HepG2 (cell line): ENCODE measurements around the gene CLASRP. TPM values are rescaled to one million over a fixed set of nuclear protein-coding genes. Genes with fewer than 3 reads are reported as not detected.

Experiments
- ARID4A ChIP-seq: sonication (generic); formaldehyde crosslinking; IDR thresholded peaks from 2 replicates; pipeline ENCODE4 v1.5.0; 2020; ENCODE audit warnings: mild to moderate bottlenecking, missing genetic modification reagents, borderline replicate concordance
- FOSL2 ChIP-seq: sonication (generic); formaldehyde crosslinking; IDR thresholded peaks from 2 replicates; pipeline ENCODE4 v1.4.0; 2020; ENCODE audit warnings: missing genetic modification reagents
- KAT2B ChIP-seq: fragments of 150-350 bp; IDR thresholded peaks from 2 replicates; pipeline ENCODE4 v1.6.1; 2014; ENCODE audit warnings: low read depth, low read length, borderline replicate concordance
- MIXL1 ChIP-seq: IDR thresholded peaks from 2 replicates; pipeline ENCODE4 v1.6.1; 2016
- MLLT10 ChIP-seq: sonication (generic); formaldehyde crosslinking; IDR thresholded peaks from 2 replicates; pipeline ENCODE4 v1.4.0; 2020; ENCODE audit warnings: missing genetic modification reagents
- MZF1 ChIP-seq: sonication (generic); formaldehyde crosslinking; IDR thresholded peaks from 2 replicates; pipeline ENCODE4 v1.8.1; 2023; ENCODE audit warnings: mild to moderate bottlenecking, missing genetic modification reagents, borderline replicate concordance
- NR0B2 ChIP-seq: sonication (generic); formaldehyde crosslinking; IDR thresholded peaks from 2 replicates; pipeline ENCODE4 v1.4.0; 2020; ENCODE audit warnings: mild to moderate bottlenecking, missing genetic modification reagents
- NR2F6 ChIP-seq, 2 experiments: IDR thresholded peaks; 2 replicates each; pipeline ENCODE4 v1.6.1; 2016; ENCODE audit warnings: antibody characterized with exemption in 1 of 2, mild to moderate bottlenecking in 1 of 2
- ONECUT2 ChIP-seq: sonication (generic); formaldehyde crosslinking; IDR thresholded peaks from 2 replicates; pipeline ENCODE4 v1.4.0; 2020; ENCODE audit warnings: missing genetic modification reagents
- SAP130 ChIP-seq: IDR thresholded peaks from 2 replicates; pipeline ENCODE4 v1.6.1; 2016; ENCODE audit warnings: low read depth
- TSC22D2 ChIP-seq: sonication (generic); formaldehyde crosslinking; IDR thresholded peaks from 2 replicates; pipeline ENCODE4 v1.5.1; 2020; ENCODE audit warnings: missing genetic modification reagents, mild to moderate bottlenecking, borderline replicate concordance
- ZBTB38 ChIP-seq: sonication (generic); formaldehyde crosslinking; IDR thresholded peaks from 2 replicates; pipeline ENCODE4 v1.5.1; 2020; ENCODE audit warnings: mild to moderate bottlenecking, missing genetic modification reagents
- ZNF24 ChIP-seq: fragments of 450-650 bp; IDR thresholded peaks from 2 replicates; pipeline ENCODE4 v1.6.1; 2017; ENCODE audit warnings: antibody characterized with exemption, mild to moderate bottlenecking
- ZNF362 ChIP-seq: sonication (generic); formaldehyde crosslinking; IDR thresholded peaks from 2 replicates; pipeline ENCODE4 v1.4.0; 2020; ENCODE audit warnings: missing genetic modification reagents, mild to moderate bottlenecking, borderline replicate concordance
- ZNF576 ChIP-seq: sonication (generic); formaldehyde crosslinking; IDR thresholded peaks from 2 replicates; pipeline ENCODE4 v1.4.0; 2020; ENCODE audit warnings: mild to moderate bottlenecking, missing genetic modification reagents
- ZNF589 ChIP-seq: sonication (generic); formaldehyde crosslinking; conservative IDR thresholded peaks from 2 replicates; pipeline ENCODE4 v1.8.0; 2022; ENCODE audit warnings: mild to moderate bottlenecking, moderate library complexity, missing genetic modification reagents
- ZNF687 ChIP-seq: sonication (generic); formaldehyde crosslinking; IDR thresholded peaks from 2 replicates; pipeline ENCODE4 v1.5.1; 2020; ENCODE audit warnings: mild to moderate bottlenecking, missing genetic modification reagents, moderate library complexity
- ZSCAN20 ChIP-seq: sonication (generic); formaldehyde crosslinking; IDR thresholded peaks from 2 replicates; pipeline ENCODE4 v1.4.0; 2020; ENCODE audit warnings: missing genetic modification reagents, mild to moderate bottlenecking, borderline replicate concordance
- polyA plus RNA-seq, 8 experiments: library from polyadenylated mRNA; depleted of rRNA in 3 of 8; stranded (reverse) in 7 of 8; unstranded in 1 of 8; fragments of >200 nt; fragmentation: Illumina TruSeq in 4 of 8; extraction: Trizol in 4 of 8; gene quantifications; 2 replicates each; pipeline versions ENCODE4 v1.2.1 to v1.2.3, GENCODE V29; 2011 to 2016; ENCODE audit warnings: low read depth in 4 of 8, missing spikeins in 1 of 8, mixed read lengths in 1 of 8; ENCODE audit not compliant: insufficient read depth in 1 of 8
- total RNA-seq, 5 experiments: library from RNA; depleted of rRNA; stranded (reverse); fragments of >200 nt; fragmentation: Illumina TruSeq; extraction: Trizol; gene quantifications; 2 replicates each; pipeline ENCODE4 v1.2.3, GENCODE V29; 2016; ENCODE audit warnings: low read depth in 1 of 5

CLASRP gene
- total and polyA plus RNA-seq, 2 of the 13 experiments (the other 11 are each of a cell fraction or from before 2014, with no cell fraction given) = 32.0 to 51.4 TPM

- TF ChIP-seq ZNF362 (CRISPR knock-in tag) (no peak), ONECUT2 (CRISPR knock-in tag) (no peak), ARID4A (CRISPR knock-in tag) (peak; percentile 39; the same call in 1 of the 2 replicates), ZNF24 (no peak), MLLT10 (CRISPR knock-in tag) (no peak), NR0B2 (CRISPR knock-in tag) (no peak), MIXL1 (CRISPR knock-in tag) (0 out of 2 replicates have a peak, but pooled peaks have one; percentile 22), FOSL2 (CRISPR knock-in tag) (0 out of 2 replicates have a peak, but pooled peaks have one; percentile 13), SAP130 (peak; percentile 64), NR2F6 (IDR thresholded peaks at IDR 0.05) (no peak), NR2F6 (CRISPR knock-in tag; IDR thresholded peaks at IDR 0.05) (0 out of 2 replicates have a peak, but pooled peaks have one; percentile 39), ZBTB38 (CRISPR knock-in tag) (peak; percentile 34; the same call in 1 of the 2 replicates), ZNF589 (0 out of 2 replicates have a peak, but pooled peaks have one; percentile 35), ZNF687 (CRISPR knock-in tag) (peak; percentile 54), KAT2B (no peak), TSC22D2 (CRISPR knock-in tag) (0 out of 2 replicates have a peak, but pooled peaks have one; percentile 23), MZF1 (CRISPR knock-in tag) (no peak), ZNF576 (CRISPR knock-in tag) (no peak), ZSCAN20 (CRISPR knock-in tag) (no peak)
These were observed 20.6 kb downstream of the CLASRP start (continued) for GRCh38 chr19:45059258-45059965.
